Measurements from ENCODE around the gene MOCS2.

Gene MOCS2

DNA sequence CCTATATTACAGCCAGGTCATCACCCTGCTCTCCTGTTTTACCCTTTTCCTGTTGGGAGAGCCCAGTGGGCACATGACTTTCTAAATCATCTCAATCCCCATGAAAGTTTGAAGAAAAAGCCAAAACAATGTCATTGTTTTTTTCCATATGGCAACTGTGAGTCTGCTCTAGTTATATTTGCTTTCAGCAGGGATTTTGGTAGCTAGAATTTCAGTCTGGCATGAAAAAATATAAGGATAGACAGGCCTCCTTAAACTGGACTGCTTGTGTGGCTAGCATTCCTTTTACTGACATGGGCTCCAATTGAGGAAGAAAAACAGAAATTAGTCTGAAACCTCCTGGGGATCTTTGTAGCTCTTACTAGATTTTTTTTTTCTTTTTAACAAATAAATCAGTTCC, 25.6 kb downstream of the MOCS2 start:
- TF ChIP-seq POU2F2 (IDR thresholded peaks at IDR 0.05; ENCODE audit: low read depth, low read length) (no peak), PAX5 (IDR thresholded peaks at IDR 0.05; ENCODE audit: insufficient read depth, low read length, severe bottlenecking) (no peak), TAF1 (IDR thresholded peaks at IDR 0.05; ENCODE audit: low read depth, low read length) (no peak), POLR2AphosphoS5 (IDR thresholded peaks at IDR 0.05; ENCODE audit: low read depth, low read length) (no peak), POLR2A (IDR thresholded peaks at IDR 0.05; ENCODE audit: low read depth, low read length) (no peak), SPI1 (IDR thresholded peaks at IDR 0.05; ENCODE audit: low read depth, low read length) (no peak)
- FAIRE-seq (no peak), DNase-seq (ENCODE audit: insufficient read length, low spot score) (no peak)

DNA sequence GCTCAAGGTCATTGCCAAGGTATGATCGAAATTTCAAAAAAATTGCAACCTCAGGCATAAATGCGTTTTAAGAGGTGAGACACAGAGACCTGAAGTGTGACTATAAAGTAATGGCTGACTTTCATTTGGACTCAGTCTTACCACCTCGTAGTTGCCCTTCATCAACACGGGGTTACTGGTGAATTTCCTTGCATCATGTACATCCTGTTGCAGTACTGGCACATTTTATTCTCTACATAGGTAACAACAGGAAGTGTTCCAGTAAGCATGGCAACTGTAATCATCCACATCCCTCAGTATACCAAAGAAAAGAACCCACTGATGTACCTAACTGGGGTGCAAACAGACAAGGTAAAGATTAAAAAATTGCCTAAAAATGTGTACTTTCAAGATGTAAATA, 29.3 kb downstream of the MOCS2 start:
- TF ChIP-seq POLR2A (IDR thresholded peaks at IDR 0.05; ENCODE audit: low read depth, low read length) = no peak
- no peak for TF ChIP-seq TAF1 (IDR thresholded peaks at IDR 0.05; ENCODE audit: low read depth, low read length)
- no peak for TF ChIP-seq POLR2AphosphoS5 (IDR thresholded peaks at IDR 0.05; ENCODE audit: low read depth, low read length)
- TF ChIP-seq SPI1 (IDR thresholded peaks at IDR 0.05; ENCODE audit: low read depth, low read length) = no peak
- no peak for TF ChIP-seq PAX5 (IDR thresholded peaks at IDR 0.05; ENCODE audit: insufficient read depth, low read length, severe bottlenecking)
- TF ChIP-seq POU2F2 (IDR thresholded peaks at IDR 0.05; ENCODE audit: low read depth, low read length) = no peak
- no peak for FAIRE-seq
- DNase-seq (ENCODE audit: insufficient read length, low spot score) = no peak

DNA sequence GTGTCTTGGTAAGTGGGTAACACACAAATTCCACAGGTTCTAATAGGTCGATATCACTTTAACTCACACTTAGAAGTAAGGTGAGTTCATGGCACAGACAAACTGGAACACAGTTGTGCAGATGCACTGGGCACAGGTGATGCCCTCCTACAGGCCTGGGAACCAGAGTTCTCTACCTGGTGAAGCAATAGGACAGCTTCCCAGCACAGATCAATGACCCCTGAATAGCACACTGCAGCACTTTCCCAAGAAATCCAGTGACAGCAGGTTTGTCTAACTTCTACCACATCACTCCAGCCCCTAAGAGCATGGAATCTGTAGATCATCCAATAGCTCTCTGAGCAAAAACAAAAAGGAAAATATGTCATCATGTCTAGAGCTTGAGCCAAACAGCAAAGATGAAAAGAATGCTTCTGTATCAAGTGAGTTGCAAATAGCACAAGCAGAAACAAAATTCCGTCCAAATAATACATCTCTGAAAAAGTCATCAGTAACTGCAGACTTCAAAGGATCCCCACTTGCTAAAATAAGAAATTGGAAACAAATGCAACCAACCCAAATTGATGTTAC, 33.5 kb downstream of the MOCS2 start:
- no peak for TF ChIP-seq POU2F2 (IDR thresholded peaks at IDR 0.05; ENCODE audit: low read depth, low read length)
- TF ChIP-seq SPI1 (IDR thresholded peaks at IDR 0.05; ENCODE audit: low read depth, low read length) = no peak
- no peak for TF ChIP-seq POLR2AphosphoS5 (IDR thresholded peaks at IDR 0.05; ENCODE audit: low read depth, low read length)
- TF ChIP-seq PAX5 (IDR thresholded peaks at IDR 0.05; ENCODE audit: insufficient read depth, low read length, severe bottlenecking) = no peak
- TF ChIP-seq POLR2A (IDR thresholded peaks at IDR 0.05; ENCODE audit: low read depth, low read length) = no peak
- no peak for TF ChIP-seq TAF1 (IDR thresholded peaks at IDR 0.05; ENCODE audit: low read depth, low read length)
- FAIRE-seq (no peak), DNase-seq (ENCODE audit: insufficient read length, low spot score) (no peak)

DNA sequence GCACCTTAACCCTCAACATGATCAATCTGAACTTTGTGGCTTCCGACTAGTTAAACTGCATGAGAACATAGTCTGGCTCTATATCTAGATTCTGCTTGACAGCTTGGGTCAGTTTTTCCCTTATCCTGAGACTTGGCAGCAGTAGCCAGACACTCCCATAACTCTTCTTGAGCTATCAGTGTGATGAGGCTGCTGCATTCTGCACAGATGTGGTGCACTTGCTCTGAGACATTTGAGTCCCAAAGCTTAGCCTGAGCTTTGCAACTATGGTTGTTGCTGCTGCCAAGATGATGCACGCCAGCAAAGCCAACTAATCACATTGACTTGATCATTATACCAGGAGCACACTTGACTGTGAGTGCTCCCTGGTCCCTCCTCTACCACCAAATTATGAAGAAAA, 36.2 kb downstream of the MOCS2 start:
- no peak for DNase-seq (ENCODE audit: insufficient read length, low spot score)
- no peak for FAIRE-seq
- TF ChIP-seq SPI1 (IDR thresholded peaks at IDR 0.05; ENCODE audit: low read depth, low read length) (no peak), POU2F2 (IDR thresholded peaks at IDR 0.05; ENCODE audit: low read depth, low read length) (no peak), POLR2A (IDR thresholded peaks at IDR 0.05; ENCODE audit: low read depth, low read length) (no peak), POLR2AphosphoS5 (IDR thresholded peaks at IDR 0.05; ENCODE audit: low read depth, low read length) (no peak), TAF1 (IDR thresholded peaks at IDR 0.05; ENCODE audit: low read depth, low read length) (no peak), PAX5 (IDR thresholded peaks at IDR 0.05; ENCODE audit: insufficient read depth, low read length, severe bottlenecking) (no peak)

DNA sequence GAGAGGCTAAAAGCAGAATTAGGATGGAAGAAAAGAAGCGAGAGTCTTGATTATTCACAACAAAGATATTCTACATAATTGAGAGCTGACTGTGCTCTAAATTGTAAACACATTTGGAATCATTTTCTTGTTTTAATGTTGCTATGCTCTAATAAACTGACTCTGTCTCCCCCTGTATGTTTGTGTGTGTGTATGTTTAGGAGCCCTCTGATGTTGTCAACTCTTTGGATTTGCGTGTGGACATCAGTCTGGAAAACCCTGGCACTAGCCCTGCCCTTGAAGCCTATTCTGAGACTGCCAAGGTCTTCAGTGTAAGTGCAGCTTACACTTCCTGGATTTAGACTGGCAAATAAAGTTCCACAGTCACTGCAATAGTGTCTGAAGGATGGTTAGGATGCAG, 37.8 kb downstream of the MOCS2 start:
- DNase-seq (ENCODE audit: insufficient read length, low spot score) (no peak), FAIRE-seq (no peak)
- TF ChIP-seq SPI1 (IDR thresholded peaks at IDR 0.05; ENCODE audit: low read depth, low read length) (no peak), TAF1 (IDR thresholded peaks at IDR 0.05; ENCODE audit: low read depth, low read length) (no peak), POU2F2 (IDR thresholded peaks at IDR 0.05; ENCODE audit: low read depth, low read length) (no peak), POLR2AphosphoS5 (IDR thresholded peaks at IDR 0.05; ENCODE audit: low read depth, low read length) (no peak), POLR2A (IDR thresholded peaks at IDR 0.05; ENCODE audit: low read depth, low read length) (no peak), PAX5 (IDR thresholded peaks at IDR 0.05; ENCODE audit: insufficient read depth, low read length, severe bottlenecking) (no peak)

DNA sequence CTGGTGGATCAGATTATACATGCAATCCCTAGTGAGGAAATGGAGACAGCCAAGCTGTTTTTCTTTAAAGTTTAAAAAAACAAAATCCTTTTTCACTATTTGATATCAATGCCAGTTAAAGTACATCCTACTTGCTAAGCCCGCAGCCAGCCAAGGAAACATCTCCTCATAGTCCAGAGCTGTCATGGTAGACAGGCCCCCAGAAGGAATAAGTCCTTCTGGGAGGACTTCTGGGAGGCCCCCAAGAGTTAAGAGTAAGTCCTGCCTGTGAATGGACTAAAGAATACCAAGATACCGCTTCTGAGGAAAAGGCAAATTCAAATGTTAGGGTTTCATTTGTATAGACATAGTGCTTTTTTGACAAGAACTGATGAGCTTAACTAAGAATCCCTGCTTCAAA, 38.3 kb downstream of the MOCS2 start:
- FAIRE-seq (no peak), DNase-seq (ENCODE audit: insufficient read length, low spot score) (no peak)
- TF ChIP-seq PAX5 (IDR thresholded peaks at IDR 0.05; ENCODE audit: insufficient read depth, low read length, severe bottlenecking) = no peak
- no peak for TF ChIP-seq POU2F2 (IDR thresholded peaks at IDR 0.05; ENCODE audit: low read depth, low read length)
- TF ChIP-seq POLR2AphosphoS5 (IDR thresholded peaks at IDR 0.05; ENCODE audit: low read depth, low read length) = no peak
- TF ChIP-seq SPI1 (IDR thresholded peaks at IDR 0.05; ENCODE audit: low read depth, low read length) = no peak
- no peak for TF ChIP-seq POLR2A (IDR thresholded peaks at IDR 0.05; ENCODE audit: low read depth, low read length)
- TF ChIP-seq TAF1 (IDR thresholded peaks at IDR 0.05; ENCODE audit: low read depth, low read length) = no peak

DNA sequence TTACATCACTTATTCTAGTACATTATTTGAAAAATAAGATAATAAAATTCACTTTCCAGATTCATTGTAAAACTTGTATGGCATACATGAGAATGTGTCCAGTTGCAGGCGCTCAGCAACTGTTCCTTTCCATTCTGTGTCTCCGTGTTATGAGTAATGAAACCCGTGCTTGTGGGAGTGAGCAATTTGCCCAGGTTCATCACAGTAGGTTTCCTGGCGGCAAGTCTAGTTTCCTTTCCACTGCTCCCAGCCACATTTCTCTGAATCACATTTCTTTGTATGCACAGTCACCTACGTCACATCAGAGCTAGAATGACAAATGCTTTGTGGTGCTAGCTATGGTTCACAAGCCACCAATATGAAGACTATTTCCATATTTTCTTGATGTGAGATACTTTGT, 39.9 kb downstream of the MOCS2 start:
- TF ChIP-seq POU2F2 (IDR thresholded peaks at IDR 0.05; ENCODE audit: low read depth, low read length) (no peak), POLR2AphosphoS5 (IDR thresholded peaks at IDR 0.05; ENCODE audit: low read depth, low read length) (no peak), TAF1 (IDR thresholded peaks at IDR 0.05; ENCODE audit: low read depth, low read length) (no peak), PAX5 (IDR thresholded peaks at IDR 0.05; ENCODE audit: insufficient read depth, low read length, severe bottlenecking) (no peak), SPI1 (IDR thresholded peaks at IDR 0.05; ENCODE audit: low read depth, low read length) (no peak)
- DNase-seq (ENCODE audit: insufficient read length, low spot score) = no peak
- FAIRE-seq = no peak

DNA sequence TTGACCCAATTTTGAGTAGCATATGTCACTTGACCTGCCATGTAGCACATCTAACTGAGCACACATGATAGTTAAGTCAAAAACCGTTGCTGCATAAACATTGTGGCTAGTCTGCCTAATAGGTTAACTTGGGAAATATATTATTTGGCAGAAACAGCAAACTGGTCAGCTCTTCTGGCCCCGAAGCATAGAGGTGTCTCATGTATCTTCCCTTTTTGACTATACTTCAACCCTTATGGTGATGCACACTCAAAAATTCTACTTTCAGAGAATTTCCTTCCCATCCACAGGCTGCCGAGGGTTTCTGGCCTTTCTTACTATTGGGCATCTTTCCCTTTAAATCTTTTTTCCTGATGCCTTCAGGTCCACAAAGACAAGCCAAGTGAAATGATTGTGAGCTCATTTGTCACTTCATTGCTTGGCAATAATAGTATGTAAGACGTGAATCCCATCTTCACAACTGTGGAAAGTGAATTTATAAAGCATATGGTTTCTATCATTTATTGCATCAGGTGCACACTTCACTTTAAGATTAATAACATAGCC, 41.2 kb downstream of the MOCS2 start:
- TF ChIP-seq TAF1 (IDR thresholded peaks at IDR 0.05; ENCODE audit: low read depth, low read length) = no peak
- TF ChIP-seq SPI1 (IDR thresholded peaks at IDR 0.05; ENCODE audit: low read depth, low read length) = no peak
- no peak for TF ChIP-seq POLR2A (IDR thresholded peaks at IDR 0.05; ENCODE audit: low read depth, low read length)
- no peak for TF ChIP-seq POLR2AphosphoS5 (IDR thresholded peaks at IDR 0.05; ENCODE audit: low read depth, low read length)
- TF ChIP-seq PAX5 (IDR thresholded peaks at IDR 0.05; ENCODE audit: insufficient read depth, low read length, severe bottlenecking) = no peak
- TF ChIP-seq POU2F2 (IDR thresholded peaks at IDR 0.05; ENCODE audit: low read depth, low read length) = no peak
- FAIRE-seq (no peak), DNase-seq (ENCODE audit: insufficient read length, low spot score) (no peak)

DNA sequence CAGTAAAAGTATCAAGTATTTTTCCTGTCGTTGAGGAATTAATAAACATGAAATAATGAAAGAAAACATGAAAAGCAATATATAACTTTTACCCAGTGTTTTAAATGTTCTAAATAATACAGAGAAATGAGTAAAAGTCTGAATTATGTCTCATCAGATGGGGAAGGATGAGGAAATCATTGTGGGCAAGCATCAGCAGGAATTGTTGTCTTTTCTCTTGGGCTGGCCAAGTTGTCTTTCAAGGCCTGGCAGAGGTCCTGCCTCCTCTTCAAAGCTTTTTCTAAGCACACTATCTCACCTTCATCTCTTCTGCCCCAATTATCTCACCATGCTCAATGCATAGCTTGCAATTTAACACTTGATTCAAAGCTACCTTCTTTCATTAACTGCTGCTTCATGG, 41.9 kb downstream of the MOCS2 start:
- DNase-seq (ENCODE audit: insufficient read length, low spot score) = no peak
- TF ChIP-seq SPI1 (IDR thresholded peaks at IDR 0.05; ENCODE audit: low read depth, low read length) = no peak
- TF ChIP-seq POLR2A (IDR thresholded peaks at IDR 0.05; ENCODE audit: low read depth, low read length) = no peak
- no peak for TF ChIP-seq POU2F2 (IDR thresholded peaks at IDR 0.05; ENCODE audit: low read depth, low read length)
- no peak for TF ChIP-seq TAF1 (IDR thresholded peaks at IDR 0.05; ENCODE audit: low read depth, low read length)
- no peak for TF ChIP-seq POLR2AphosphoS5 (IDR thresholded peaks at IDR 0.05; ENCODE audit: low read depth, low read length)
- no peak for TF ChIP-seq PAX5 (IDR thresholded peaks at IDR 0.05; ENCODE audit: insufficient read depth, low read length, severe bottlenecking)
- FAIRE-seq = no peak
